Natural killer cell treated with Interleukin-12 subunit alpha and Interleukin-12 subunit beta and Interleukin-15 and Interleukin-18, amount 100 ng/mL, for 72 hours (primary cell): Measurements from ENCODE around the gene DMRTC2. TPM values are rescaled to one million over a fixed set of nuclear protein-coding genes. Genes with fewer than 3 reads are reported as not detected.
A peak's percentile ranks its signal among the peaks of the same experiment; 100 is the strongest.

Experiments
- ATAC-seq, 2 donors: fragments of 150-1000 bp; cut with Tn5 transposase in 1 of 2; sonication (Bioruptor Pico), chemical (Tn5 transposase) in 1 of 2; 2 replicates each; pipeline ENCODE4 v1.10.0; 2021
- DNase-seq: peaks from one replicate; pipeline ENCODE4 v3.0.0; 2022; ENCODE audit warnings: low spot score
- H3K27ac Mint-ChIP-seq, 2 donors: 1 replicate in 1 of 2; 2 replicates in 1 of 2; pipeline ENCODE4 v1.8.0; 2022; ENCODE audit warnings: mixed read lengths in 2 of 2, mild to moderate bottlenecking in 1 of 2, moderate library complexity in 1 of 2
- H3K27me3 Mint-ChIP-seq, 2 donors: 1 replicate in 1 of 2; 2 replicates in 1 of 2; pipeline ENCODE4 v1.8.0; 2022; ENCODE audit warnings: mixed read lengths in 2 of 2
- H3K36me3 Mint-ChIP-seq: one replicate; pipeline ENCODE4 v1.8.0; 2022; ENCODE audit warnings: mixed read lengths
- H3K4me1 Mint-ChIP-seq, 2 donors: 1 replicate in 1 of 2; 2 replicates in 1 of 2; pipeline ENCODE4 v1.8.0; 2022; ENCODE audit warnings: low read depth in 2 of 2, mixed read lengths in 2 of 2, mild to moderate bottlenecking in 1 of 2
- H3K4me3 Mint-ChIP-seq: one replicate; pipeline ENCODE4 v1.8.0; 2022; ENCODE audit warnings: mixed read lengths
- H3K9me3 Mint-ChIP-seq: 2 replicates; pipeline ENCODE4 v1.8.0; 2022; ENCODE audit warnings: mixed read lengths
- total RNA-seq, 2 donors: library from RNA; stranded (reverse); gene quantifications; one replicate each; pipeline ENCODE4 v1.2.3, GENCODE V29; 2022

Gene DMRTC2
- not detected for total RNA-seq

GRCh38 chr19:41845001-41845050, at the start of gene DMRTC2:
TSS of gene DMRTC2 (plus strand) at chr19:41845042. CDS start at chr19:41847429, 2,387 bp downstream.
- peaks cover 6 to 10% of the 10 kb centered on the region in 2 donors for H3K27me3 Mint-ChIP-seq
- H3K9me3 Mint-ChIP-seq = no peaks in the 10 kb centered on the region
- H3K4me3 Mint-ChIP-seq = no peak within 1 kb of the TSS
- DNase-seq (no peak), ATAC-seq (no peak)
- no peaks in the 10 kb centered on the region for H3K36me3 Mint-ChIP-seq
- H3K4me1 Mint-ChIP-seq = no peaks in the 10 kb centered on the region
- H3K27ac Mint-ChIP-seq = peak within 1 kb of the TSS in 1 of 2 donors; percentile 27

GRCh38 chr19:41796362-41796761, 48.5 kb upstream of the DMRTC2 start, which contains the start of gene CEACAM3:
TSS of gene CEACAM3 (plus strand) at chr19:41796587. CDS start at chr19:41796678, 91 bp downstream.
- Mint-ChIP-seq H3K36me3 (no peaks in the 10 kb centered on the region), H3K27ac (peak within 1 kb of the TSS; percentile 11 to 29), H3K4me3 (peak within 1 kb of the TSS; percentile 42), H3K27me3 (peaks cover 18 to 32% of the 10 kb centered on the region in 2 donors), H3K9me3 (no peaks in the 10 kb centered on the region), H3K4me1 (peaks cover 14 to 22% of the 10 kb centered on the region in 2 donors)
- peak; percentile 46 for DNase-seq
- no peak for ATAC-seq

GRCh38 chr19:41796901-41797300, 47.9 kb upstream of the DMRTC2 start:
- no peak overlapping the region for H3K27ac Mint-ChIP-seq
- H3K4me3 Mint-ChIP-seq = peak overlapping the region; percentile 42
- no peak for ATAC-seq
- peaks cover 14 to 32% of the 10 kb centered on the region in 2 donors for H3K27me3 Mint-ChIP-seq
- no peaks in the 10 kb centered on the region for H3K9me3 Mint-ChIP-seq
- DNase-seq = peak; percentile 12
- H3K4me1 Mint-ChIP-seq = peaks cover 19 to 26% of the 10 kb centered on the region in 2 donors
- H3K36me3 Mint-ChIP-seq = no peaks in the 10 kb centered on the region

- DNase-seq (peak; percentile 41), ATAC-seq (no peak)
- Mint-ChIP-seq H3K4me3 (no peak overlapping the region), H3K9me3 (no peaks in the 10 kb centered on the region), H3K36me3 (no peaks in the 10 kb centered on the region), H3K27ac (no peak overlapping the region), H3K27me3 (peaks cover 0 to 22% of the 10 kb centered on the region in 2 donors), H3K4me1 (peaks cover 30 to 43% of the 10 kb centered on the region in 2 donors)
Measured at GRCh38 chr19:41799444-41800000, 45.3 kb upstream of the DMRTC2 start.

- Mint-ChIP-seq H3K4me3 (no peak overlapping the region), H3K27me3 (peaks cover 0 to 24% of the 10 kb centered on the region in 2 donors), H3K4me1 (peaks cover 24 to 38% of the 10 kb centered on the region in 2 donors), H3K9me3 (no peaks in the 10 kb centered on the region), H3K27ac (peak overlapping the region in 1 of 2 donors; percentile 49), H3K36me3 (no peaks in the 10 kb centered on the region)
- DNase-seq (no peak), ATAC-seq (no peak)
Measured at GRCh38 chr19:41801031-41801430, 43.8 kb upstream of the DMRTC2 start.

GRCh38 chr19:41801792-41802211, 43.0 kb upstream of the DMRTC2 start:
- peak; percentile 26 for DNase-seq
- no peaks in the 10 kb centered on the region for H3K36me3 Mint-ChIP-seq
- H3K4me1 Mint-ChIP-seq = peaks cover 25 to 30% of the 10 kb centered on the region in 2 donors
- peaks cover 0 to 25% of the 10 kb centered on the region in 2 donors for H3K27me3 Mint-ChIP-seq
- peak in 1 of 2 donors; percentile 41 for ATAC-seq
- peak overlapping the region; percentile 5 for H3K4me3 Mint-ChIP-seq
- no peaks in the 10 kb centered on the region for H3K9me3 Mint-ChIP-seq
- H3K27ac Mint-ChIP-seq = peak overlapping the region; percentile 11 to 49

GRCh38 chr19:41802770-41803169, 42.1 kb upstream of the DMRTC2 start:
- Mint-ChIP-seq H3K27me3 (peaks cover 0 to 25% of the 10 kb centered on the region in 2 donors), H3K9me3 (no peaks in the 10 kb centered on the region), H3K27ac (peak overlapping the region; percentile 11 to 49), H3K36me3 (no peaks in the 10 kb centered on the region), H3K4me1 (peaks cover 25% of the 10 kb centered on the region in 2 donors), H3K4me3 (peak overlapping the region; percentile 6)
- DNase-seq (peak; percentile 38), ATAC-seq (peak in 1 of 2 donors; percentile 35)

- no peaks in the 10 kb centered on the region for H3K36me3 Mint-ChIP-seq
- peak; percentile 29 for DNase-seq
- H3K27me3 Mint-ChIP-seq = peaks cover 7 to 27% of the 10 kb centered on the region in 2 donors
- ATAC-seq = peak; percentile 61 to 72
- peaks cover 25% of the 10 kb centered on the region in 2 donors for H3K4me1 Mint-ChIP-seq
- H3K27ac Mint-ChIP-seq = peak overlapping the region in 1 of 2 donors; percentile 62
- peak overlapping the region; percentile 56 for H3K4me3 Mint-ChIP-seq
- no peaks in the 10 kb centered on the region for H3K9me3 Mint-ChIP-seq
Measured at GRCh38 chr19:41804336-41804735, 40.5 kb upstream of the DMRTC2 start.

- Mint-ChIP-seq H3K27ac (peak overlapping the region in 1 of 2 donors; percentile 22), H3K36me3 (no peaks in the 10 kb centered on the region), H3K4me3 (no peak overlapping the region), H3K27me3 (peaks cover 7 to 30% of the 10 kb centered on the region in 2 donors), H3K4me1 (peaks cover 16 to 18% of the 10 kb centered on the region in 2 donors), H3K9me3 (no peaks in the 10 kb centered on the region)
- DNase-seq (peak; percentile 39), ATAC-seq (no peak)
Measured at GRCh38 chr19:41807176-41807575, 37.7 kb upstream of the DMRTC2 start.

- no peak overlapping the region for H3K27ac Mint-ChIP-seq
- no peak for ATAC-seq
- no peaks in the 10 kb centered on the region for H3K9me3 Mint-ChIP-seq
- H3K4me1 Mint-ChIP-seq = peaks cover 8 to 9% of the 10 kb centered on the region in 2 donors
- no peaks in the 10 kb centered on the region for H3K36me3 Mint-ChIP-seq
- DNase-seq = peak; percentile 15
- H3K27me3 Mint-ChIP-seq = peaks cover 7 to 26% of the 10 kb centered on the region in 2 donors
- no peak overlapping the region for H3K4me3 Mint-ChIP-seq
Measured at GRCh38 chr19:41808663-41809566, 35.9 kb upstream of the DMRTC2 start.

GRCh38 chr19:41810301-41810700, 34.5 kb upstream of the DMRTC2 start:
- DNase-seq = peak; percentile 13
- peak; percentile 8 to 11 for ATAC-seq
- H3K27ac Mint-ChIP-seq = no peak overlapping the region
- peaks cover 0 to 4% of the 10 kb centered on the region in 2 donors for H3K4me1 Mint-ChIP-seq
- no peak overlapping the region for H3K4me3 Mint-ChIP-seq
- peaks cover 7 to 26% of the 10 kb centered on the region in 2 donors for H3K27me3 Mint-ChIP-seq
- H3K36me3 Mint-ChIP-seq = no peaks in the 10 kb centered on the region
- no peaks in the 10 kb centered on the region for H3K9me3 Mint-ChIP-seq

GRCh38 chr19:41811036-41811435, 33.8 kb upstream of the DMRTC2 start:
- no peak overlapping the region for H3K27ac Mint-ChIP-seq
- H3K36me3 Mint-ChIP-seq = no peaks in the 10 kb centered on the region
- DNase-seq (peak; percentile 52), ATAC-seq (no peak)
- H3K4me1 Mint-ChIP-seq = peaks cover 0 to 4% of the 10 kb centered on the region in 2 donors
- H3K27me3 Mint-ChIP-seq = peaks cover 7 to 21% of the 10 kb centered on the region in 2 donors
- no peaks in the 10 kb centered on the region for H3K9me3 Mint-ChIP-seq
- H3K4me3 Mint-ChIP-seq = no peak overlapping the region

GRCh38 chr19:41811981-41812380, 32.9 kb upstream of the DMRTC2 start:
- Mint-ChIP-seq H3K36me3 (no peaks in the 10 kb centered on the region), H3K27ac (no peak overlapping the region), H3K4me1 (no peaks in the 10 kb centered on the region), H3K9me3 (no peaks in the 10 kb centered on the region), H3K27me3 (peaks cover 7 to 16% of the 10 kb centered on the region in 2 donors), H3K4me3 (no peak overlapping the region)
- DNase-seq (peak; percentile 8), ATAC-seq (no peak)

- Mint-ChIP-seq H3K4me3 (no peak overlapping the region), H3K4me1 (no peaks in the 10 kb centered on the region), H3K9me3 (no peaks in the 10 kb centered on the region), H3K27me3 (peaks cover 0 to 10% of the 10 kb centered on the region in 2 donors), H3K36me3 (no peaks in the 10 kb centered on the region), H3K27ac (no peak overlapping the region)
- DNase-seq = peak; percentile 20
- ATAC-seq = no peak
Measured at GRCh38 chr19:41813911-41814310, 30.9 kb upstream of the DMRTC2 start.
